ENCODE data around the gene IL20.
A peak's percentile ranks its signal among the peaks of the same experiment; 100 is the strongest.

DNA sequence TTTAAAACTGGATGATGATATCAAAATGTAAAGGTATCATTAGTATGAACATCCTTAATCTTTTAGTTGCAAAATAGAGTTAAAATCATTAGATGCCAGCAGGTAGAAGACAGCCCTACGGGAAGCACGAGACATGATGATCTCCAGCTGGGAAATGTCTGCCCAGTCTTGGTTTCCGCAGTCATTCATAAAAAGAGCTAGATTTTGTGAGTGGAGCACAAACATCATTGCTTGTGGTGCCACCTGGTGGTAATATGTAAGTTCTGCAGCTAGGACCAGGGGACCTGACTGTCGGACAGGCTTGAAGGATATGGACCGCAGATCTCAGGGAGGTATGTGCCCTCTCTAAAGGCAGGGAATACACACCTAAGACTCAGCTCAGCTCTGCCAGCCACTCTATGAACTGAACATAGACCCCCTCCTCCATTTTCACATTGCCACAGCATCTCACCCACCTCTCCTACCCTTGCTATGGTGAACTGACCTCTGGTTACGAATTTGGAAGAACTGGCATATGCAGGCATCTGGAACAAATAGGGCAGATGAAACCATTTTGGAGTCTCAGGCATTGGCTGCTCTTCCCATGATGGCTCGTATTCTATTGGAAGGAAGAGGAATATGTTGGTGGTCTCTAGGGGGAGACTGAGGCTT is 47.1 kb downstream of the IL20 start:
- TF ChIP-seq CTCF (IDR thresholded peaks at IDR 0.05) = peak; percentile 79 to 88 (median 86)
- no peak for TF ChIP-seq POLR2A (IDR thresholded peaks at IDR 0.05)
